ENCODE data around the gene KLHL9.

DNA sequence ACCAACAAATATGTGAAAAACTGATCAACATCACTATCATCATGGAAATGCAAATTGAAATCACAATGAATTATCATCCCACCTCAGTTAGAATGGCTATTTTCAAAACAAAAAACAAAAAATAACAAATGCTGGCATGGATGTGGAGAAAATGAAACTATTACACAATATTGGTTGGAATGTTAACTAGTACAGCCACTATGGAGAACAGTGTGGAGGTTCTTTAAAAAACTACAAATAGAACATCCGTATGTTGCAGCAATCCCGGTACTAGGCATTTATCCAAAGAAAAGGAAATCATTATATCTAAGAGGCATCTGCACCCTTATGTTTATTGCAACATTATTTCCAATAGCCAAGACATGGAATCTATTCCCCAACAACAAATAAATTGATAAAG, 21.1 kb downstream of the KLHL9 start:
- TF ChIP-seq EZH2phosphoT487 (IDR thresholded peaks at IDR 0.05; ENCODE audit: insufficient read depth, low read depth), result no peak
- no peak for TF ChIP-seq EZH2 (IDR thresholded peaks at IDR 0.05; ENCODE audit: insufficient read depth, poor library complexity, severe bottlenecking)
